GM21825 (cell line): ENCODE data around the gene DNMT3B.
"Not testable (repeated sequence)": the region's sequence is repeated elsewhere in the genome, so short reads cannot be mapped to it uniquely, and the experiment has no call there.

Source experiments
- ATAC-seq: cut with Tn5 transposase; IDR thresholded peaks from one replicate; pipeline ENCODE4 v1.9.1; 2021; ENCODE audit warnings: mild to moderate bottlenecking, moderate library complexity; ENCODE audit not compliant: unreplicated experiment

The DNMT3B gene

GRCh38 chr20:32789896-32790750 lies 27.9 kb downstream of the DNMT3B start:
- no peak for ATAC-seq

GRCh38 chr20:32790751-32791057 lies 28.5 kb downstream of the DNMT3B start:
- ATAC-seq: no peak

- peak; percentile 62 for ATAC-seq
Observed at GRCh38 chr20:32792316-32792715, 30.1 kb downstream of the DNMT3B start.

GRCh38 chr20:32792731-32793458 lies 30.7 kb downstream of the DNMT3B start:
- no peak for ATAC-seq

- no peak for ATAC-seq
Observed at GRCh38 chr20:32796383-32796948, 34.3 kb downstream of the DNMT3B start.

GRCh38 chr20:32796981-32797451 lies 34.8 kb downstream of the DNMT3B start:
- ATAC-seq: no peak

- ATAC-seq: not testable (repeated sequence)
Observed at GRCh38 chr20:32797571-32797970, 35.4 kb downstream of the DNMT3B start.

GRCh38 chr20:32798046-32798981 lies 36.1 kb downstream of the DNMT3B start:
- ATAC-seq: no peak

- no peak for ATAC-seq
Observed at GRCh38 chr20:32803092-32803491, 40.9 kb downstream of the DNMT3B start.

- ATAC-seq: no peak
Observed at GRCh38 chr20:32804022-32804715, 42.0 kb downstream of the DNMT3B start.

GRCh38 chr20:32804817-32805216 lies 42.6 kb downstream of the DNMT3B start:
- ATAC-seq: no peak

- ATAC-seq: no peak
Observed at GRCh38 chr20:32805721-32806120, 43.5 kb downstream of the DNMT3B start.

GRCh38 chr20:32806356-32806755 lies 44.2 kb downstream of the DNMT3B start:
- ATAC-seq: no peak

GRCh38 chr20:32807706-32808105 lies 45.5 kb downstream of the DNMT3B start:
- no peak for ATAC-seq

- no peak for ATAC-seq
Observed at GRCh38 chr20:32808438-32808837, 46.3 kb downstream of the DNMT3B start.

GRCh38 chr20:32809907-32810306 lies 47.7 kb downstream of the DNMT3B start:
- ATAC-seq: no peak

GRCh38 chr20:32810941-32811340 lies 48.8 kb downstream of the DNMT3B start:
- ATAC-seq: no peak

GRCh38 chr20:32811886-32812285 lies 49.7 kb downstream of the DNMT3B start:
- no peak for ATAC-seq

GRCh38 chr20:32819992-32820697 lies 58.0 kb downstream of the DNMT3B start:
- peak; percentile 51 for ATAC-seq
